Naive thymus-derived CD8-positive, alpha-beta T cell (primary cell): Measurements from ENCODE around the gene NT5M. TPM values are rescaled to one million over a fixed set of nuclear protein-coding genes. Genes with fewer than 3 reads are reported as not detected.

ENCODE experiments used
- ATAC-seq, 2 donors: fragments of 150-1000 bp; cut with Tn5 transposase in 1 of 2; sonication (Bioruptor Pico), chemical (Tn5 transposase) in 1 of 2; 1 replicate in 1 of 2; 2 replicates in 1 of 2; pipeline ENCODE4 v1.10.0; 2021; ENCODE audit warnings: mild to moderate bottlenecking in 2 of 2, moderate library complexity in 2 of 2
- POLR2A ChIA-PET: fragments of 350-600 bp; sonication (Branson Sonifier 250); formaldehyde crosslinking; loops from one replicate; lab custom pipeline; 2021; ENCODE audit warnings: antibody characterized with exemption; lab: Charles Lee
- DNase-seq, 10 donors: peaks; one replicate each; pipeline versions ENCODE4 v3.0.0 to v3.0.0-alpha.2; 2020 to 2022
- H3K27ac Mint-ChIP-seq, 10 donors: one replicate each; pipeline ENCODE4 v1.8.0; 2020 to 2022; ENCODE audit warnings: mild to moderate bottlenecking in 10 of 10, mixed read lengths in 10 of 10, moderate library complexity in 4 of 10, inconsistent platforms in 1 of 10
- H3K27me3 Mint-ChIP-seq, 5 donors: one replicate each; pipeline ENCODE4 v1.8.0; 2021 to 2022; ENCODE audit warnings: mixed read lengths in 5 of 5
- H3K36me3 Mint-ChIP-seq, 3 donors: one replicate each; pipeline ENCODE4 v1.8.0; 2020 to 2022; ENCODE audit warnings: mixed read lengths in 3 of 3, mild to moderate bottlenecking in 2 of 3, inconsistent platforms in 1 of 3
- H3K4me1 Mint-ChIP-seq, 4 donors: one replicate each; pipeline ENCODE4 v1.8.0; 2021 to 2022; ENCODE audit warnings: mixed read lengths in 4 of 4
- H3K4me3 Mint-ChIP-seq, 10 donors: one replicate each; pipeline ENCODE4 v1.8.0; 2020 to 2022; ENCODE audit warnings: mild to moderate bottlenecking in 10 of 10, mixed read lengths in 10 of 10, moderate library complexity in 6 of 10, inconsistent platforms in 1 of 10
- H3K9me3 Mint-ChIP-seq, 9 donors: one replicate each; pipeline ENCODE4 v1.8.0; 2020 to 2022; ENCODE audit warnings: mixed read lengths in 9 of 9, mild to moderate bottlenecking in 3 of 9, inconsistent platforms in 1 of 9, moderate library complexity in 1 of 9
- polyA plus RNA-seq, 3 donors: library from polyadenylated mRNA; unstranded; fragments of 300-500 nt; fragmentation: Illumina TruSeq; gene quantifications; one replicate each; pipeline ENCODE4 v1.2.3, GENCODE V29; 2021
- total RNA-seq, 8 experiments: library from RNA in 2 of 8; stranded (reverse) in 2 of 8; gene quantifications; one replicate each; pipeline ENCODE4 v1.2.3 and lab custom pipeline; 2021 to 2026

NT5M gene
- total and polyA plus RNA-seq, 5 experiments from 2014 or later = 1.5 to 5.5 (median 1.9) TPM

DNA sequence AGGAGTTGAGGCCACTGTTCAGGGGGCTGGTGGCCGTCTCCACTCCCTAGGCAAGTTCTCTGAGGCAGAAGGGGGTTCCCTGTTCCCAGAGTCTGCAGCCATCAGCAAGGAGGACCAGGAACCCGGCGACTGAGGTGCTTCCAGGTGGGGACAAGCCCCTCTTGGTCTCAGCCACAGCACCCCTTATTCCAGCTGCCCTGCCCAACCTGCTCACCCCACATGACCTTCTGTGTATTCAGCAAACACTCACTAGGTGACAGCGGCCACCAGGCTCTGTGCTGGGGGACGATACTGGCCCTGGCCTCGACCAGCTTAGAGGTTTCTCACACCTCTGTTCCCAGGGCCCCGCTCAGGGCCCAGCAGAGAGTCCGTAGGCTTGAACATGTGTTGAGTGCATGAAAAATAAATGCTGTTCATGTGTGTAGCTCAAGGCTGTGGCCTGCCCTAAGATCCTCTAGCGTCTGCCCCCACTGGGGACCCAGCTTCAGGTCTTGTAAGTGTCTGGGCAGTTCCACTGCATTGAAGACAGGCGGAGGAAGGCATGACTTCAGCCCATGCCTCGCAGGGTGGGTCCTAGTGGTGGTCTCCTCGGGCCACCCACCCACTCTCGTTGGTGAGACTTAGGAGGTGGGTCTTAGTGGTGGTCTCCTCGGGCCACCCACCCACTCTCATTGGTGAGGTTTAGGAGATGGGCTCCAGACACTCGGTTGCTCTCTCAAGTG lies 44.2 kb downstream of the NT5M start:
- Mint-ChIP-seq H3K4me3 (no peak overlapping the region), H3K27me3 (peaks cover 0 to 1% (median 0%) of the 10 kb centered on the region in 5 donors), H3K36me3 (peaks cover 0 to 5% (median 4%) of the 10 kb centered on the region in 3 donors), H3K27ac (no peak overlapping the region), H3K4me1 (peaks cover 0 to 3% (median 0%) of the 10 kb centered on the region in 4 donors), H3K9me3 (no peaks in the 10 kb centered on the region)
- ATAC-seq = no peak
- no peak for DNase-seq
- POLR2A ChIA-PET = no interaction called here

DNA sequence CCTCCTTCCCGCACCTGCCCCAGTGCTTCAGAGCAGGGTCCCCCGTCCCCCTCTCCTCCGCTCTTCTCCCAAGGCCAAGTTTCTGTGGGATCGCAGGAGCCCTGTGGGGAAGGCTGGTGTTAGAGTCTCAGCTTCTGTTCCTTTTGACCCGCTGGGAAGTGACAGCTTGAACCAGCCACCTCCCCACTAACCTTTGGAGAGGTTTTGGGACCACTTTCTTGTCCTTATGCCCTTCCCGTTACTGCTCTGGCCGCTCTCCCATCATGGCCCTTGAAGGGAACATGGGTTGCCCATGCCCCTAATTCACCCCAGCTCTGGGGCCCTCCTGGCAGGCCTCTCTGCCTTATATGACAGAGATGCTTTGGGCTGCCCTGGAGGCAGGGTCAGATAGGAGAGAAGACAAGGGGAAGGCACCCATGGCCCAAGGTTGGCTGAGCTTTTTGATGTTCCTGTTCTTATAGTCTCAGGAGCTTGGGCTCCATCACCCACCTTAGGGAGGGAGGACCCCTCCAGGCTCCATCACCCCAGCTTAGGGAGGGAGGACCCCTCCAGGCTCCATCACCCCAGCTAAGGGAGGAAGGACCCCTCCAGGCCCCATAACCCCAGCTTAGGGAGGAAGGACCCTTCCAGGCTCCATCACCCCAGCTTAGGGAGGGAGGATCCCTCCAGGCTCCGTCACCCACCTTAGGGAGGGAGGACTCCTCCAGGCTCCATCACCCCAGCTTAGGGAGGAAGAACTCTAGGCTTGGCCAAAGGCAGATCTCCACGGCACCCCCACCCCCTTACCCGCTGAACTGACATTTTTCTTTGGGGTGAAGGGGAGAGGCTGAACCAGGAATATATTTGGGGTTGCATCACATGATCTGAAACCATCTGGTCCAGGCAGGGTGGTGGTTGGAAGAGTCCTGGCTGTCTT lies 45.0 kb downstream of the NT5M start:
- H3K4me3 Mint-ChIP-seq = no peak overlapping the region
- POLR2A ChIA-PET = no interaction called here
- ATAC-seq = no peak

DNA sequence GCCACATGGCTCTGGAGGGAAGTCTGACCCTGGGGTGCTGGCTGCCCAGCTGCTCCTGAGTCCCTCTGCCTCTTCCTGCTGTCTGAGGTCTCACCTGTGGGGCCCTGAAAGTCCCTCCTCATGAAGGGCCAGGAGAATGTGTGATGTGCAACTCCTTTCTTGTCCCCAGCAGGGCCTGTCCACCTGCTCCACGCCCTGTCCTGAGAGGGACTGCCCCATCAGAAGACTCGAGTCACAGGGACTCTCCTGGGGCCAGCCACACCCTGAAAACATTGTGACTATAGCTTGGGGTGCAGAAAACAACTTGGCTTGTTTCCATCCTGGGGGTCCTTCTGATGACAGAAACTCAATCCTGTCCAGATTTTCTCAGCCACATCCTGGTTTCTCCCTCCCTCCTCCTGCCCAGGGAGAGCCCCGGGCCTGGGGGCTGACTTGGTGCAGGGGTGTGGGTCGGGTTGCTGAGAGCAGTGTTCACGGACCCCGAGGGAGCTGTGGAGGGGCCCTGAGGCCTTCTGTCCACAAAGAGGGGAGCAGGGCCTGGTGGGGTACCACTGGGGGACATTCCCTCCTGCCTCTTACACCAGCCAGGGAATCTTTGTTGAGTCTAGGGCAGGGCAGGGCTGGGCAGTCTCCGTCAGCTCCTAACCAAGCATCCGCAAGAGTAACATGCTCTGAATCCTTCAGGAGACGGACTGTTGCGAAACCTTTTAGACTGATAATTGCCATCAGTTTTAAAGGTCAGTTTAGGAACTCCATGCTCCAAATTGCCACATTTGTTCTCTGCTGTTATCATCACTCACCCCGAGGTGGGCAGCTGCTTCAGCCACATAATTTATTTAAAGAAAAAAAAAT lies 45.9 kb downstream of the NT5M start:
- Mint-ChIP-seq H3K27me3 (peaks cover 0 to 5% (median 0%) of the 10 kb centered on the region in 5 donors), H3K36me3 (peaks cover 0 to 3% (median 0%) of the 10 kb centered on the region in 3 donors), H3K27ac (no peak overlapping the region), H3K4me1 (peaks cover 0 to 2% (median 0%) of the 10 kb centered on the region in 4 donors), H3K9me3 (no peaks in the 10 kb centered on the region), H3K4me3 (no peak overlapping the region)
- no peak for ATAC-seq
- DNase-seq = no peak
- POLR2A ChIA-PET = no interaction called here

More for the DNA sequence above, 45.0 kb downstream of the NT5M start:
- H3K27me3 Mint-ChIP-seq = peaks cover 0 to 1% (median 0%) of the 10 kb centered on the region in 5 donors
- no peak overlapping the region for H3K27ac Mint-ChIP-seq
- no peak for DNase-seq
- no peaks in the 10 kb centered on the region for H3K4me1 Mint-ChIP-seq
- peaks cover 0 to 3% (median 0%) of the 10 kb centered on the region in 3 donors for H3K36me3 Mint-ChIP-seq
- H3K9me3 Mint-ChIP-seq = no peaks in the 10 kb centered on the region

DNA sequence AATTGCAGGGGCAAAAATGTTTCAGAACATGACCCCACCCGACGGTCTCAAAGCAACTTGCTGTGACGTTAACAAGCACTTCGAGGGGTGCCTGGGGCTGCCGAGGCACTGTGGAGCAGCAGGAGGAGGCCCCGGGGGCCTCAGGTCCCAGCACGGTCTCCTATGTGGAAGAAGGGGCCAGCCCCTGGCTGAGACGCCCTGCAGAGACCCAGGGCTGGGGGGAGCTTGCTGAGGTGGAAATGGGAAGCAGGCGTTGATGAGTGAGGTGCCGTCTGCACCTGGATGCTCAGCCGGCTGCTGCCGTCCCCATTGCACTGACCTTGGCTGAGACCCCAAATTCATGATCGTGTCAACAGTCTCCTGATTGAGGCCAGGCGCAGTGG lies 46.5 kb downstream of the NT5M start:
- ATAC-seq = no peak
- H3K4me3 Mint-ChIP-seq = no peak overlapping the region
- no peak for DNase-seq
- peaks cover 0 to 2% (median under 1%) of the 10 kb centered on the region in 4 donors for H3K4me1 Mint-ChIP-seq
- peaks cover 0 to 3% (median 0%) of the 10 kb centered on the region in 3 donors for H3K36me3 Mint-ChIP-seq
- H3K27ac Mint-ChIP-seq = no peak overlapping the region
- no peaks in the 10 kb centered on the region for H3K9me3 Mint-ChIP-seq
- peaks cover 0 to 5% (median 0%) of the 10 kb centered on the region in 5 donors for H3K27me3 Mint-ChIP-seq
- POLR2A ChIA-PET = no interaction called here

DNA sequence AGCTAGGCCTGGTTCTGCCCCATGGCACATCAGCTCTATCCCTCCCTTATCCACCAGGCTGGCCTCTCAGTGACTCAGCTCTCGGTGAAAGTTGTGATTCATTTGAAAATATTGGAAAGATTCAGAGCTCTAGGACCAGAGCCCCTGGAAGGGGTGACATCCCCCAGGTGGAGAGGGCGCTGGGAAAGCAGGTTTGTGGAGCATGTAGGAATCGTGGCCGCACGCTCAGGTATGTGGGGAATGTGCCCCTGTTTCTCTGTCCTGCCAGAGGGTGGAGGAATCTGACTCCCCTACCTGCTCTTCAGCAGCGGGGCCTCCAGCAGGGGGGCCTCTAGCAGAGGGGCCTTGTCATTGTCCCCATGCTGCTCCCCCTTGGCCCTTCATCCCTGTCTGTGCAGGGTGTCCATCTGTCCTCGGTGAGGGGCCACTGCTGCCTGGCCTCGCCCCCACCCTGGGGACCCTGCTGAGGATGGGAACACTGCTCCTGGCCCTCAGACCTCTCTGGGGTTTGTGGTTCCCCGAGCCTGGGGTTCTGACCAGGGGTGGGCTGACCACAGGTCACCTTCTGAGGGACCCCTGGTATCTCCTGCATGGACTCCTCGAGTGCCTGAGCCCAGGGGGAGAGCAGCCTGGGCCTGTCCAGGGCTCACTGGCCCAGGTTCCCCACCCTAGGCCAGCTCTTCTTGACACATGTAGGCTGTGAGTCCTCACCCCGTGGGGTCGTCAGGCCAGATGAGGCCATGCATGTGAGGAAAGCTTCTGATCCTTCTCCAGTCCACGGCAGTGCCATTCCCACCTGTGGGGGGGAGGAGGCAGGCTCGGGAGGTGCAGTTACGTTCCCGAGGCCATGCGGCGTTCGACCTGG lies 47.5 kb downstream of the NT5M start:
- Mint-ChIP-seq H3K9me3 (no peaks in the 10 kb centered on the region), H3K27ac (no peak overlapping the region), H3K36me3 (no peaks in the 10 kb centered on the region), H3K4me1 (peaks cover 3 to 6% (median 5%) of the 10 kb centered on the region in 4 donors), H3K4me3 (no peak overlapping the region), H3K27me3 (peaks cover 0 to 5% (median 0%) of the 10 kb centered on the region in 5 donors)
- DNase-seq (no peak), ATAC-seq (no peak)
- POLR2A ChIA-PET = no interaction called here

DNA sequence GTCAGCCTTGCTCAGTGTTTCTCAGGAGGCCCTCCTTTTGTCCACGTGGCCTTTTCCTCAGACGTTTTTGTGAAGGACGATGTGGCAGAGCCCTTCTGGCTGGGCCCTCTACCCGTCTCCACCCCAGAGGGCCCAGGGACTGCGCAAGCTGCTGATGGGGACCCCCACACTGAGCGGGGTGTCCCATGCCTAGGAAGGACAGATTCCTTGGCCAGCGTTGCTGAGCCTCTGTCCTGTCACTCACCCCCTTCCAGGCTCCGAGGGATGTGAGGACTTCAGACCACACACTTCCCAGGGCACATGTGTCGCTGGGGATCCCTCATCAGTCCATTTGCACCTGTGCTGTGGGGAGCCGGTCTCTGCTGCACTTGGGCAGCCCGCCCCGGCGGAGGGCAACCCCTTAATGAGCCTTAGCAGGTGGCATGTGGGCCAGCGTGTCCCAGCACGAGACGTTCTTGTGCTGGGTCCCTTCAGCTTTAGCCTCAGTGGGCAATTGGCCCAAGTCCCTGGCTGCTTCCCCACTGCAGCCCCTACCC lies 48.3 kb downstream of the NT5M start:
- Mint-ChIP-seq H3K4me1 (peaks cover 5 to 10% (median 8%) of the 10 kb centered on the region in 4 donors), H3K36me3 (no peaks in the 10 kb centered on the region), H3K27me3 (peaks cover 0 to 5% (median 0%) of the 10 kb centered on the region in 5 donors), H3K9me3 (no peaks in the 10 kb centered on the region), H3K4me3 (no peak overlapping the region), H3K27ac (no peak overlapping the region)
- no peak for ATAC-seq
- POLR2A ChIA-PET = interaction anchor here (0.6 kb wide), 1 partner anchor 211 kb away, joined by 5 read pairs; no protein-coding TSS in a partner anchor
- no peak for DNase-seq

DNA sequence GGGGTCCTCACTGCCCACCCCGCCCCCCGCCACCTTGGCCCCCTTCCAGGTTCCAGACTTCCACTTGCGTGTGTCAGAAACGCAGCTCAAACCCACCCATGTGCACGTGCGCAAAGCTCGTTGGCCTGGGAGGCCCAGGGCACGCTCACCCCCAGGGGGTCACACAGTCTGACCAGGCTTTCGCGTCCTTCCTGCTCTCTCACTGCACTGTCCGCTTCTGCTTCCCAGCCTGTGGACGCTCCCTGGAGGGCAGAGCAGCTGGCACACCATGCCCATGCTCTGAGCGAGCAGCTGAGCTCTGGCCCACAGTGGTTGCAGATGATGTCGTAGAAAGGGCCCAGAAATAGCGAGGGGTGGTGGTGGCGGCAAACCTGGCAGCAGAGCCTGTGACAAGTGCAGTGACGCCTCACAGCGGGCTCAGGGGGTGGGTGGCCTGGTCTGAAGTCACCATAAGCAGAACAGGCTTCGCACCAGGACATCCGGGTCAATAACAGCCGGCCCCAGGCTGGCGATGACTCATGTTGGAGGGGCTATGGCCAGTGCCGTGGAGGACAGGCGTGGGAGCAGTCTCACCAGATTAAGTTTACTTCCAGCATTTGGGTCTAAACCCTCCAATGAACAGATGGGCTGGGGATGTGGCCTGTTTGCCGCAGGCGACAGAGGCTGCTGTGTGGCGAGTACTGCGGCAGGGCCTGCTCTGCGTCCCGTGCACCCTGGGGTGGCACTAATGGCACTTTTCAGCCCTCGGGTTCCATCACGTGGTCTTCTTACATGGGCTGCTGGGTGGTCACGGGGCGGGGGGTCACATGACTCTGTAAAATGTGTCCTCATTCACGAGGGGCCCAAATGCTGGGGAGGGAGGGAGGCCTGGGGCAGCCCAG lies 49.0 kb downstream of the NT5M start:
- POLR2A ChIA-PET = interaction anchor here (0.6 kb wide), 2 partner anchors 210 to 306 kb away, joined by 3 to 5 read pairs; no protein-coding TSS in a partner anchor

DNA sequence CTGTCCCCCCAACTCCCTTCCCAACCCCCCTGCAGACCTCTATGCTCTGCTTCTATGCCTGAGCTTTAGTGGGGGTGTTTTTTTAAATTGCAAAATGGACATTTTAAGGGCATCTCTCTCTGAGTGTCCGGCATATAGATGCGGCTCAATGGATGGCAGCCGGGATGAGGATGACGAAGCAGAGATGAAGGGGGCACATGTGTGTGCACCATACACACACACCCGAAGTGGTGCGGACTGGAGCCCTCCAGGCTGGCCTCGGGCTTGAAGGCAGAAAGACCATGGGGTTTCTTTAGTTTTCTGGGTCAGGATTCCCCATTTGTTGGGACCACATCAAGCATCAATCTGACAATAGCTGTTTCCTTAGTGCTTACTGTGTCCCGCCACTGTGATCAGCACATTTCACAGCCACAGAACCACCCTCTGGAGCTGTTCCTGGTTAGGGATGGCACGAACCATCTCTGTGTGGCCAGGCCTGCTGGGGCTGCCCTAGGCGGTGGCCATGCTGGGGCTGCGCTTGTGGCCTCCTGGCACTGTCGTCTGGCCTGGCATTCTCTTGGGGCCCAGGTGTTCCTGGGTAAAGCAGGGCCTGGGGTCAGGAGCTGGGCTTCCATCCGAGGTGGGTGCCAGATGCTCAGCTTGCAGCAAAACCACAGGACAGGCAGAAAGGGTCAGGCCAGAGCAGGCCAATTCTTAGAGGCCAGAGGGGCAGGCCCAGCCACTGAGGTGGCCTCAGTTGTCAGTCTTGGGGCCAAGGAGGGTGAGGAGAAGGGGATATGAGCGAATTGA lies 49.9 kb downstream of the NT5M start:
- Mint-ChIP-seq H3K4me1 (peaks cover 5 to 11% (median 8%) of the 10 kb centered on the region in 4 donors), H3K4me3 (no peak overlapping the region), H3K27ac (peak overlapping the region in 1 of 10 donors; percentile 32), H3K9me3 (no peaks in the 10 kb centered on the region), H3K27me3 (peaks cover 0 to 5% (median 0%) of the 10 kb centered on the region in 5 donors), H3K36me3 (no peaks in the 10 kb centered on the region)
- POLR2A ChIA-PET = interaction anchor here (0.6 kb wide), 1 partner anchor 305 kb away, joined by 3 read pairs; no protein-coding TSS in a partner anchor
- DNase-seq (no peak), ATAC-seq (no peak)

More for the DNA sequence above, 49.0 kb downstream of the NT5M start:
- DNase-seq (no peak), ATAC-seq (no peak)
- H3K27ac Mint-ChIP-seq = no peak overlapping the region
- H3K4me1 Mint-ChIP-seq = peaks cover 5 to 11% (median 8%) of the 10 kb centered on the region in 4 donors
- peaks cover 0 to 5% (median 0%) of the 10 kb centered on the region in 5 donors for H3K27me3 Mint-ChIP-seq
- H3K4me3 Mint-ChIP-seq = no peak overlapping the region
- H3K9me3 Mint-ChIP-seq = no peaks in the 10 kb centered on the region
- no peaks in the 10 kb centered on the region for H3K36me3 Mint-ChIP-seq

DNA sequence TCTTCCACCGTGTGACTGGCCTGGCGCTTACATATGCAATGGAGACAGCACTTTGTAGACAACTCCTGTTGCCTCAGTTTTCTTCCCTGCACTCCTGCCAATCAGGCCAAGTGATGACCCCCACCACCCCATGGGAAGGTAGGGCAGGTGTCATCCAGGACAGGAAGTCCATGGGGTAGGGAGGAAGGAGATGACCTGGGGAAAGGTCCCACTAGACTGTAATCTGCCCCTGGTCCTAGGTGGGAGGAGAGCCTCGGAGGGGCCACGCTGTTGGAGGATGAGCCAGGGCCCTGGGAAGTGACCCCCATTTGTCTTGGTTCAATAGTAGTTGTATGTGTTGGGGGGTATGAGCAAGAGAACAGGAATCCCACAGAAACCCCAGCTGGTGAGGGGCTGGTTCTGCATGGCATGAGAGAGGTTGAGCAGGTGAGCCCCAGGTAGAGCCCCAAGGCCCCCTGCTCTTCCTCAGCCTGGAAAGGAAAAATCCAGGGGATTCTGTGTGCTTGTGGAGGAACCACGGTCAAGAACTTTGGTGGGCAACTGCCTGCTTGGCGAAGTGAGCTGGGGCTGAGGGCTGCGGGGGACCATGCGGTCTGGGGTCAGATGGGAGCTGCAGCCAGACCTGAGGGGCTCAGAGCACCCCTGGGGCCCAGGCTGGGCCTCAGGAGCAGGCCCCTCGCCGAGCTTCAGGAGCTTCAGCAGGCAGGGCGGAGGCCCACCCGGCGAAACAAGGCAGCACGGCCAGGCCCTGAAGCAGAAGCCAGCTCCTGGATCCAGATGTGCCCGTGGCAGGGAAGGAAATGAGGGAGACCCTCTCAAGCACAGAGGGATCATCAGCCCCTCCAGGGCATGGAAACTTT lies 50.7 kb downstream of the NT5M start:
- no peak for DNase-seq

More for the DNA sequence above, 50.7 kb downstream of the NT5M start:
- peaks cover 0 to 5% (median 0%) of the 10 kb centered on the region in 5 donors for H3K27me3 Mint-ChIP-seq
- H3K36me3 Mint-ChIP-seq = peaks cover 0 to 3% (median 0%) of the 10 kb centered on the region in 3 donors
- peak overlapping the region in 1 of 10 donors; percentile 32 for H3K27ac Mint-ChIP-seq
- ATAC-seq = no peak
- POLR2A ChIA-PET = no interaction called here
- peaks cover 0 to 2% (median 0%) of the 10 kb centered on the region in 9 donors for H3K9me3 Mint-ChIP-seq
- no peak overlapping the region for H3K4me3 Mint-ChIP-seq
- peaks cover 5 to 11% (median 8%) of the 10 kb centered on the region in 4 donors for H3K4me1 Mint-ChIP-seq
